HG02642 (cell line): ENCODE results near the gene MAP1LC3B2.

Source experiments
- ATAC-seq: cut with Tn5 transposase; IDR thresholded peaks from one replicate; pipeline ENCODE4 v1.9.1; 2021; ENCODE audit warnings: mild to moderate bottlenecking; ENCODE audit not compliant: unreplicated experiment, poor library complexity

MAP1LC3B2 gene

DNA sequence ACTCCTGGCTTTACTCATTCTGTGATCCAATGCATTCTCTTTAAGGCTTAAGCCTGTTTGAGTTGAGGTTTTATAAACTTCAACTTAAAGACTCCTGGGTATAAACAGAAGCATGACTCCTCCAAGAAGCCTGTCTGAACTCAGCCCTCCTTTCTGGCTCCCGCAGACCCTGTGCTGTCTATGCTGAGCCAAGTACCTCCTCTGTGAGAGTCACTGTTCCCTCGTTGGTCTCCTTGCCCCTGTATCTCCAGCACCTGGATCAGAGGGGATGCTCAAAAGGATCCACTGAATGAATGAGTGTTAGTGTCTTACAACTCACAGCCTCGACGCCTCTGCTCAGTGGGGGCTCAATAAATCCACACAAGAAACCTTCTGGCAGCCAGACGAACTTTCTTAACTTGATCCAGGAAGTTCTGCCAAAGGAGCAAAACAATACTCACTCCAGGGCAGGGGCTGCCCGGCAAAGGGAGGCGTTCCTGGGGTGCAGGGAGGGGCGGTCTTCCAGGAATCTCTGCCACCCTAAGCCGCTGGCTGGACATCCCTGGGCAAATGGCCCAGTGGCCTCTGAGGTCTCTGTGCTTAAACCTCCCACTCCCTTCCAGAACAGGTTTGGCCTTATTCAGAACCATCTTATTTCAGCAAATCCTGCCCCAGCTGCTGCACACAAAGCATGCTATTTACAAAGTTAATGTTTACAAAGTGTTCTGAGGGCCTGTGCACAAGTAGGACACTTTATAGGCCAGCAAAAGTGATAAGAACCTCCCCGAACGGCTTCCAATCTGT is 32.9 kb downstream of the MAP1LC3B2 start:
- ATAC-seq, result no peak

DNA sequence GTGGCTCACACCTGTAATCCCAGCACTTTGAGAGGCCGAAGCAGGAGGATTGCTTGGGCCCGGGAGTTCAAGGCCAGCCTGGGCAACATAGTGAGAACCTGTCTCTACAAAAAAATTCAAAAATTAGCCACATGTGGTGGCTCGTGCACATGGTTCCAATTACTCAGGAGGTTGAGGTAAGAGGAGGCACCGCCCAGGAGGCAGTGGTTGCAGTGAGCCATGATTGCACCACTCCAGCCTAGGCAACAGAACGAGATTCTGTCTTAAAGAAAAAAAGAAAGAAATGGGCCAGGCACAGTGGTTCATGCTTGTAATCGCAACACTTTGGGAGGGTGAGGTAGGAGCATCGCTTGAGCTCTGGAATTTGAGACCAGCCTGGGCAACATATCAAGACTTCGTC is 33.5 kb downstream of the MAP1LC3B2 start:
- no peak for ATAC-seq

DNA sequence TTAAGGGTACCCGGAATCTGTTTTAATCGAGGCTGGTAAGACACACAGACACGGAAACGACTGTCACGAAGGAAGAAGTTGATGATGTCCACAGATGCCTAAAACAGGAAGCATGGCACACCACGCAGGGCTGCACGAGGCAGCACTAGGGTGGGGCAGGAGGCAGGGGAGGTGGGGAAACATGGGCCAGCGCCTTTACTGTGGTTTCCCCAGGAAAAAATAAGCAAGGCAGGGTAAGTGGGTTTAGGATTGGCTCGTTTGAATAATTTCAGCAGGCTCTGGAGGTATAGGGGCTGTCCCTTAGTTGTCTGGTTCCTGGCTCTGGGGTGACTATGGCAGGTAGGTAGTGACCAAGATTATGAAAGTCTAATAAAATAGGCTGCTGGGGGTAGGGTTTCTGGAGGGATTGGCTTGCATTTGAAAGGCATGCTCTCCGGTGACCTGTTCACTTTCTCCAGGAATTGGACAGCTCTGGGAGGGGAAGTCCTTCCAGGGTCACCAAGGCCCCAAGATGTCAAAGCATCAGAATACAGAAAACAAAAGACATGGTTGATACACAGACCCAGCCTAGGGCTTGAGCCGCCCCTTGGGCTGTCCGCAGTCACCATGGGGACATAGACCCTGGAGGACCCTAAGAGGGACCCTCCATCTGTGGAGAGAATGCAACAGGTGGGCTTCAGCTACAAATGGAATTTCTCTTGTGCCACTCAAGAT is 35.3 kb downstream of the MAP1LC3B2 start:
- ATAC-seq, result no peak

DNA sequence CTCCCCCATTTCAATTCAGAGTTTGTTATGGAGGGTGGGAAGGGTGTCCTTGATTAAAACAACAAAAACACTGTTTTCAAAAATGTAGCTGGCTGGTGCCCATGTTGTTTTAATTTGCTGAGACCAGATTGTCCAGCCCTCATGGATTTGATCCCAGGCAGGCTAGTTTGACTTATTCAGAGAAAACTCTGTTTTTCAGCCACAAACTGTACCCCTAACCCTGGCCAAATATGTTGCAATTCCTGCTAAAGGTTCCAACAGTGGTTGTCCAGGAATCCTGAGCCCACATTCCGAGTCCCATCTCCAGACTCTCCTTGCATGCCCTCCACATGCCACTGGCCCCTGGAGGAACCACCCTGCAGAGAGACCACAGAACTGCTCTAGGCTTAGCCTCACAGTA is 36.0 kb downstream of the MAP1LC3B2 start:
- no peak for ATAC-seq

DNA sequence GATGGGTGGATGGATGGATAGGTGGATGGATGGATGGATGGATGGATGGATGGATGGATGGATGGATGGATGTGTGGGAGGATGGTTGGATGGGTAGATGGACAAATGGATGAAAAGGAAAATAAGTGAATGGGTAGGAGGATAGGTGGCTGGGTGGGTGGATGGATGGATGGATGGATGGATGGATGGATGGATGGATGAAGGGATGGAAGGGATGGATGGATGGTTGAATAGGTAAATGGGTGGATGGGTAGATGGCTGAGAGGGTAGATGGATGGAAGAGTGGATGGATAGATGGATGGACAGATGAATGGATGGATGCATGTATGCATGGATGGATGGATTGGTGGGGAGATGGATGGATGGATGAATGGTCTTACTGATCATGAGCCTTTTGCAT is 36.5 kb downstream of the MAP1LC3B2 start:
- no peak for ATAC-seq

DNA sequence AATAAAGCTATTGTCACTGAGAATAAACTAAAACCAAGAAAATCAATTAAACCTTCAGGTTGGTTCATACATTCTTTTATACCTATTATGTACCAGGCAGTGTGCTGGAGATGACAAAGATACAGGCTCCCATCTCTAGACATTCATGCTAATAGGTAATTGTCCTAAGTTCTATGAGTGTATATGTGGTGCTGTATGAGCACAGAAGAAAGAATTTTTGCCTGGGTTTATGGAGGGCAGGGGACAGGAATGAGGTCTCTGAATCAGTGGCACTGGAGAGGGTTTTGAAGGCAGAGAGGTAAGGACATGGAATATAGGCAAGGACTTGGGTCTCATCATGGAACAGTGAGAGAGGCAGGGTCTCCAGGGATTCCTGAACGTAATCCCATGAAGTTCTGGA is 38.7 kb downstream of the MAP1LC3B2 start:
- ATAC-seq, result no peak

DNA sequence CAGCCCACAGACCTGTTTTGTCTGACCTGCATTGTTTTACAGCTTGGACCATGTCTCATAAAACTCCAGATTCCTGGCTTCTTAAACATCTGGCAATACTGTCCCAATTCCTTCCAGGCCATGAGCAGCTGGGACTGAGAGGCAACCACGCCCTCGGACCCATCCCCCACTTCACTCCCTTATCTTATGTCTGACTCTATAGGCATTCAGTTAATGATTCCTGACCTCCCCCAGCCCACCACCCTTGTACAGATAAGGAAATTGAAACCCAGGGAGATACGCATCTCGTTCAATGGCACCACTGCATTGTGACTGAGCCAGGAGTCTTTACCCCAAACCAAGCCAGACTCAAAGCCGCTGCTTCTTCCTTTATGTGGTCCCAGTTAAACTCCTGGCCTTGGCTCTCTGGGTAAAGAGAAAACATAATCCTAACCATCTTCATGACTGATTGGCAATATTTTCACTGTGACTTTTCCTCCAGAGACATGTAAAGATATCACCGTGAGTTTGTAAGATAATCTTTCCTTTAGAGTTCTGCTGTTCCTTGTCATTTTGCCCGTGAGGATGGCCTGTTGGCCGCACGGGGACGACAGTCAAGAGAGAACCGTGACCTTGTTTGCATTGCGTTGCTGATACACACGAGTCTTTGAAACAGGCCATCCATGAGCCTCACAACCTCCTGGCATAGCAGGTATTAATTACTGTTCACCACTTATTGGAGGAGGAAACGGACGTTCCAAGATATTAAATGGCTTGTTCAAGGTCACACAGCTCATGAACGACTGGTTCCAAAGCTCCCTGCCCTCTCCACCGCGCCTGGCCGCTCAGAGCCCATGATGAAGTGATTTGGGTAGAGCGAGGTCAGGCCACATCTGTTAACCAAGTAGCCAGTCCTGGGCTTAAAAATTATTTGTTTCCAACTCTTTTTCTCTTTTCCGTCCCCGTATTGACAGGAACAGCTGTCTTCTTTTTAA is 39.4 kb downstream of the MAP1LC3B2 start:
- ATAC-seq, result no peak

DNA sequence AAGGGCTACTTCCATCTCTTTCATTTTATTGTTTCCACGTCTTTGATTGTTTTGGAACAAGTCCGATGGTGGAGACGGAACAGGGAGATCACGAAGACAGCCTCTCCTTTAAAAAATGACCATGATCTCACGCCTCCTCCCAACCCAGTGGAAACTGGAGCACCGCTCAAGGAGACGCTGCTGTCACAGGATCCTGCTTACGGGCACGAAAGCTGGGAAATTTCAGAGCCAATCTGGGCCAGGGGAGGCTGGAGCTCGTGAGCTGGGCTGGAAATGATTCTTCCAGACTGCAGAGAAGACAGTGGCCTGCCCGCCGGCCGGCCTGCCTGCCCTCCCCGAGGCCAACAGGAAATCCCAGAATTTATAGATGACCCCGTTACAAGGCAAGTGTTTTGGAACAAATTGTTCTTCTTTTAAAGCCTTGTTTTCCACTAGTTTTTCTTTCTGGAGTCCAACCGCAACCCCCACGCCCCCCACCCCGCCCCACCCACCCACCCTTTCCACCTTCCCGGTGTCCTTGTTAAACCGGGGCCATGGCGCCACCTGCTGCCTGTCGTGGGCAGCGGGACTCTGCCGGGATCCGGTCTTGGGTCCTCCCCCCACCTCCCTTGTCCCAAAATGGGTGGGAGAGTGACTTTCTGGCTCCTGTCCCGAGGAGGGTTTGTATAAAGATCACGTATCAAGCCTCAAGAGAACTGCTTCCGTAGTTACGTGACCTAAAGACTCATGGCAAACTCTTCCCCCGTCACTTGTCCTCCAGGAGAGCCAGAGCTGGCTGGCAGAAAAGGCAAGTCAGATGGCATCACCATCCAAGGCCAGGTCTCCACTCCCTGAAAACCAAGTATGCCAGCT is 40.3 kb downstream of the MAP1LC3B2 start:
- ATAC-seq, result no peak

DNA sequence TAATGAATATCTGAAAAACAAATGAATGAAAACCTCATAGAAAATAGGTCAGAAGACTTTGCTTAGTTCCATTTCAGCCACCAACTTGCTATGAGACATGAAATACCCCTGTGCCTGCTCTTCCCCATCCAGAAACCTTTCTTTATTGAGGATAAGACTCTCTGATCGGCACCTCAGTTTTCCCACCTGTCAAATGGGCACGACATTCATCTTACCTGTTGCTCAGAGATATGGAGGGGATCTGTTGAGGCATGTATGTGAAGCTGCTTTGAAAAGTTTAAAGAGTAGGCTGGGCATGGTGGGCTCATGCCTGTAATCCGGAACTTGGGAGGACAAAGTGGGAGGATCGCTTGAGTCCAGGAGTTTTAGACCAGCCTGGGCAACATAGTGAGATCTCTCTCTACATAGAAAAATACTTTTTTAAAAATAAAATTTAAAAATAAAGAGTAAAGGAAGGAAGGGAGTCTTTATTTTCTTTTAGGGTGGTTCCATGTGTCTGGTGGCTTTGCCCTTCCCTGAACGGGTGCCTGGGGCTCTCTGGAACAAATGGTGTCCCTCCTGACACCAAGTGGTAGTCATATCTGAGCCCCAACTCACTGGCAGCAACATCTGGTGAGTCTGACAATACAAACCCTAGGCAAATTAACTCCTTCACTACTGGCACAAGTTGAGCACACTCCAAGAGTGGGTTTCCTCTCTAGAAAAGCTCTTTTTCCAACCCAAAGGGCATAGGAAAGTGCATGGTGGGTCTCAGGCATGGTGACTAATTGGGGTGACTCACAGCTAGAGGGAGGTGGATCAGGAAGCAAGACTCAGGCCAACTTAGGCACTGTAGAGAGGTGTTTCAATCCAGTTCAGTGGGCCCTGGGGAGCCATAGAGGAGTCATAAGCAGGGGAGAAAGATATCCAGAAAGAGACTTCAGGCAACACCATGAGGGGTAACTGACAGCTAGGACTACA is 42.1 kb downstream of the MAP1LC3B2 start:
- no peak for ATAC-seq

DNA sequence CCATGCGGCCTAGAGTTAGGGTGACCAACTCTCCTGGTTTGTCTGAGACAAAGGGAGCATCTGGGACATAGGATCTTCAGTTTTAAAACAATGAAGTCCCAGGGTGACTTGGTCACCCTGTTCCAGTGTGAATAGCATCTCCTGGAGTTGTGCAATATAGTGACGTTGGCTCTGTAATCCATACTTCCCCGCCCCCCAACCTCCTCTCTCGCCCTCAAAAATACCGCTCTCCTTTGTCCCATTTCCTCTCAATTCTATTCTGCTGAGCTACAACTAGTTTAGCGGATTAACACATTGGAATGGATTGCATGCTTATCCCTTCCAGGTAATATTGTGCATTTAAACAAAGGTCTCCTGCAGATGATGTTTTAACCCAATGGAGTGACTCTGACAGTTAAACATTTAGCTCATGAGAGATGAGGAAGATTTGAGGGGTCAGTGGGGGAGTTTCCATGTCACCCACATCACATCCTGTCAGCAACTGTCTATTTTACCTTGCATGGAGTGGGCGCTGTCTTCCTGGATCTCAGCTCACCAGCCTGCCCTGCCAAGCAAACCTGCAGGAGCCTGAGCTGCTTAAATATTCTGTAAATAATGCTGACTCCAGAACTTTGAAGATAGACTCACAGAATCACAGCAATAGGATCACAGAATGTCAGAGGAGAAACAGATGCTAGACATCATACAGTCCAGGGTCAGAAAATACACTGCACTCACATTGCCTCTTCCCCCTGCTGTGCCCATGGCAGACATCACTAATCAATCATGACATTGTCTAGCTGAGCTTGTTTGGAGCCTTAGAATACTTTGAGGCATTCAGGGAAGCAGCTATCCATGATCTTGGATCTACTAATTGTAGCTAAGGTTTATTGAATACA is 43.0 kb downstream of the MAP1LC3B2 start:
- ATAC-seq, result no peak

DNA sequence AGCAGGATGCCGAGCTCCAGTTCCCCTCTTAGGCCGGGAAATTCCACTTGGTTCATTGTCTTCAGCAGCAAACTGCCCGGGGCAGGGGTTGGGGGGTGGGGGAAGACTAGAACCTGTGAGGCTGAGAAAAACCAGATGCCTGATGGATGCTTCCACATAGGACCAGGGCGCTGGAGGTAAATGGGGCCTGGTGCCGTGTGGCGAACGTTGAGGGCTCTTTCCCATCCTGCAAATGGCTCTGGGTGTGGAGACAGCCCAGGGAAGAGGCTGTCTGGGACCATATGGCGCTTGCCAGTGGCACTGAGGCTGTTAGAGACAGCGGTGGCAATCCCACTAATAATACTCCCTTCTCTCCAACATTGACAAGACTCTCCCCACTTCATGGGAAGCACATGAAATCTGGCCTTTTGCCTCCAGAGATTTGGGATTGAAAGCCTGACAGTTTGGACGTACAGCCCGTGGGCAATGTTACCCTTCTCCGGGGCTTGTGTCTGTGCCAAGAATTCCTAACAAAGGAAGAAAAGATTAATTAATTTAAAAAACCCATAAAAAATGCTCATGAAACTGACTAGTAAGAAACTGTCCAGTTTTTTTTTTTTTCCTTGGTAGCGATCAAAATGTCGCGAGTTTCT is 44.5 kb downstream of the MAP1LC3B2 start:
- ATAC-seq, result no peak

DNA sequence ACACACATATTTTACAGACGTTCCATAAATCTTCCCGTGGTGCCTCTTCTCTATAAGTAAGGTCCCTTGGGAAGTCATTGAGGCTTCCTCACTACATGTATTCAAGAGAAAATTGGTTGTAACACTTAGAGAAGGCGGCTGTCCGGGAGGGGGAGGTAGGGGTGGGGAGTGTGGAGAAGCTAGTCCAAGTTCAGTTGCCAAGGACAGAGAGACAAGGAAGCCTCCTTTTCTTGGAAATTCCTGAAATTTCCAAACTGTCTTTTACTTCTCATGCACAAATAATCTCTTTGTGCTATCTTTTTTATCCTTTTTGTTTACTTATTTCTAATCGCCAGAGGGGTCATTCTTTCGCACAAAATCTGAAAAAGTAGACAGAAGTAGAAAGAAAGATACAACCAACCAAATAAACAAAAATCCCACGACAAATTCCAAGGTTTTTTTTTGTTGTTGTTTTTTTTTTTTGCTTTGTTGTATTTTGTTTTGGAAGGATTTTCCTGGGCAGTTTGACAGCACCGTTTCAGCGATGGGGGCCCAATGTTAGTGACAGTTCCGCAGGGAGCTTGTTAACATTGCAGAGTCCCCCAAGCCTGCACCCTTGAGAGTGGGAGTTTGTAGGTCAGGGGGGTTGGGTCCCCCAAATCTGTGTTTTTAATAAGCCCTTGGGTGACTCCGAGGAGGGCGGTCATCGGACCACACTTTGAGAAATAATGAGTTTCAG is 45.2 kb downstream of the MAP1LC3B2 start:
- no peak for ATAC-seq

DNA sequence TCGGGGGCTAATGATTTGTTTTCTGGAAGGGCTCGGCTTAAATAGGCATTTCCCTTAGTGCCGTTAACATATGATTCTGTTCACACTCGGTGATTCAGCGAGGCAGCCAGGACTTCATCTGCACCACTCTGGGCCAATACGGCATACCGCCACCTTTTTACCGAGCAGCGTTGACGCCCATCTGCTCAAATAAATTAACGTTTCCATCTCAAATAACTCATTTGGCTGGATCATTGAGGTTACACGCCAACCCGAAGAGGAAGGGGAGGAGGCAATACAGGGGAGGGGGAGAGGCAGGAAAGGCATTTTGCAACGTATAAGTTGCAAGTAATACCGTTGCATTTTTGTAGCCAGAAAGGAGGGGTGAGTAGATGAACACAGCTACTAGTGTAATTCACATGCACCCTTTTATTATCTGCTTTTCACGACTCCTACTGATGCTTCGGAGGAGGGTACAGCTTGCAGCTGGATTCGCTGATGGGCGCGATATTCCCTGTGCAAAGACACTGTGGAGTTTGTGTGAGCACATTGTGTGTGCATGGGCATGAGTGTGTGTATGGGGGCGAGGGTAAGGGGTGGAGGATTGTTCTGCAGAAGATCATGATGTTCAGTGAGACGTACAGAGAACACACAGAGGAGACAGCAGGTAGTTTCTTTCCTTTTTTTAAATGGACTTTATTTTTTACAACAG is 45.9 kb downstream of the MAP1LC3B2 start:
- ATAC-seq, result no peak

DNA sequence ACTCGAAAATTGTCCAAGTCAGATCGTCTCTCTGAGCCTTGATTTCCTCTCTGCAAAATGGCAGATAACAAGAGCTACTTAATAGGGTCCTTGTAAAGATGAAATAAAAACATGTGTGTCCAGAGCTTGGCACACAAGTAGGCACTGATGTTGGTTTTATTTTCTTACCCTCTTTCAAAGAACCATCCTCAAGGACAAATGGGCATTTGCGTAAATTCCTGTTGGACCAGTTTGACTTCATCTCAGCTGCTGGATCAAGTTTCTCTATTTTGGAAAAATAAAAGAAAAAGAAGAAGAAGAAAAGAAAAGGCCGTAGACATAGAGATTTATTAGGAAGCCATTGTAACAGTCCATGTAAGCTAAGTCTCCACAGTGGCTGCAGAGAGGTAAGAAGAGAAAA is 47.2 kb downstream of the MAP1LC3B2 start:
- no peak for ATAC-seq

DNA sequence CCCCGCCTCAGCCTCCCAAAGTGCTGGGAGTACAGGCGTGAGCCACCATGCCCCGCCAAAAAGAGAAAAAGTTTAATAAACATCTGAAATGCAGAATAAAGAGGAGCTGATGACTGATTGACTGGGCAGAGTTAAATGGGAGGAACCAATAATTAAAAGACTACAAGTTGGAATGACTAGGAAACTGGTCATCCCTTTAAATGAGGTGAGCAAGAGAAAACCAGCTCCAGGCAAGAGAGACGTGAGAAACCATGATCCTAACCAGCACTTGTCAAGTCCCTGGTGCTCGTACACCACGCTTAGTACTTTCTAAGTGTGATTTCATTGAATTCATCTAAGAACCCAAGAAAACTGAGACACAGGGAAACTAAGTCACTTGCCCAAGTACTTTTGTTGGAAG is 47.9 kb downstream of the MAP1LC3B2 start:
- no peak for ATAC-seq
